GM20000 (cell line): Measurements from ENCODE around the gene RGS3.

Source experiments
- DNase-seq: peaks from one replicate; pipeline ENCODE4 v3.0.0; 2012; ENCODE audit warnings: low spot score
- TF ChIP-seq, protein P1 (sequence below): IDR thresholded peaks from 2 replicates; pipeline ENCODE4 v1.5.1; 2012; ENCODE audit warnings: mild to moderate bottlenecking, control low read depth; ENCODE audit errors: extremely low read depth, missing control alignments

RGS3 gene

DNA sequence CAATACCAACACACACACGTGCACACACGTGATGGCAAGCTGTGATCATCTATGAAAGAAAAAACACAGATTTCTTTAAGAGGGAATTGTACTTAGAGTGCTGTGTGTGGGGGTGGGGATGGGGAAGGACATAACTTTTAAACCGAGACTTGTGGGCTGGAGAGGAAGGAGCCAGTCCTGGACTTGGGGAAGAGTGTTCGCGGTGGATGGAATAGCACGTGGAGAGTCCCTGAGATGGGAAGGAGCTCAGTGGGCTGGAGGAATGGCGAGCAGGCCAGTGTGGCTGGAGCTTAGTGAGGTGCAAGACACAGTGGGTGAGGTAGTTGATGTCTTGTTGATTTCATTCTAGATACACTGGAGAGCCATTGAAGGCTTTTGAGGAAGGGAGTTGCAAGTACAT is 78.5 kb downstream of the RGS3 start:
- TF ChIP-seq, protein P1, sequence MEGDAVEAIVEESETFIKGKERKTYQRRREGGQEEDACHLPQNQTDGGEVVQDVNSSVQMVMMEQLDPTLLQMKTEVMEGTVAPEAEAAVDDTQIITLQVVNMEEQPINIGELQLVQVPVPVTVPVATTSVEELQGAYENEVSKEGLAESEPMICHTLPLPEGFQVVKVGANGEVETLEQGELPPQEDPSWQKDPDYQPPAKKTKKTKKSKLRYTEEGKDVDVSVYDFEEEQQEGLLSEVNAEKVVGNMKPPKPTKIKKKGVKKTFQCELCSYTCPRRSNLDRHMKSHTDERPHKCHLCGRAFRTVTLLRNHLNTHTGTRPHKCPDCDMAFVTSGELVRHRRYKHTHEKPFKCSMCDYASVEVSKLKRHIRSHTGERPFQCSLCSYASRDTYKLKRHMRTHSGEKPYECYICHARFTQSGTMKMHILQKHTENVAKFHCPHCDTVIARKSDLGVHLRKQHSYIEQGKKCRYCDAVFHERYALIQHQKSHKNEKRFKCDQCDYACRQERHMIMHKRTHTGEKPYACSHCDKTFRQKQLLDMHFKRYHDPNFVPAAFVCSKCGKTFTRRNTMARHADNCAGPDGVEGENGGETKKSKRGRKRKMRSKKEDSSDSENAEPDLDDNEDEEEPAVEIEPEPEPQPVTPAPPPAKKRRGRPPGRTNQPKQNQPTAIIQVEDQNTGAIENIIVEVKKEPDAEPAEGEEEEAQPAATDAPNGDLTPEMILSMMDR, result no peak

GRCh38 chr9:113542741-113543140 is 79.2 kb downstream of the RGS3 start:
- no peak for DNase-seq
- TF ChIP-seq, protein P1, result no peak

More for the DNA sequence above, 78.5 kb downstream of the RGS3 start:
- DNase-seq, result no peak

- TF ChIP-seq, protein P1, result no peak
- no peak for DNase-seq
Measured at GRCh38 chr9:113543296-113543981, 79.9 kb downstream of the RGS3 start.

DNA sequence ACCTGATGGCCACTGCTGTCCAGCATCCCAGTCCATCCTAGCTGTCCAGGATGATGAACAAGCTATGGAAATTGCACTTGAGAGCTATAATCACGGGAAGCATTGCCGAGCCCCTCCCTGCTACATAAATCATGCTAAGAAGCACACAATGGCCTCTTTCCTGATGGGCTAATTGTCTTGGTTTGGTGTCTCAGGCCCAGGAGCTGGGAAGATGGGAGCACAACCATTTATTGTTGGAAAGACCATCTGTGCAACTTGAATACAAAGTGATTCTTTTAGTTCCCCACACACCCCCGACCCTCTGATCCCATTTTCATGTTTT is 80.4 kb downstream of the RGS3 start:
- DNase-seq, result no peak
- TF ChIP-seq, protein P1, result no peak

DNA sequence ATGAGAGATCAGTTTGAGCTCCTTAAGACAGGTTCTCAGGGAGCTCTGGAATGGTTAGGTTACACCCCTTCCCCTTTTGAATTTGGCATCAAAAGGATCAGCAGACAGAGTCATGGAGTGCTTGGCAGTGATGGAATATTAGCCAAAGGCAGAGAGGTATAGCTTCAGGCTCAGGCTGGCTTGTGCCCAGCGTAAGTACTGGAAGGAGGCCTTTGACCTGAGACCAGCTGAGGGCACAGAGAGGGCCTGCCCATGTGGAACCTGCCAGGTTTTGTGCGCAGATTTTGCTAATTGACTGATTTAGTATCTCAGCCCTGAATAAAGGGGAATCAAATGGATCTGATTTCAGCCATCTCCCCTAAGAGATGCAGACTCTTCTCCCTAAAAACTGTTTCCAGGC is 81.5 kb downstream of the RGS3 start:
- DNase-seq, result no peak

DNA sequence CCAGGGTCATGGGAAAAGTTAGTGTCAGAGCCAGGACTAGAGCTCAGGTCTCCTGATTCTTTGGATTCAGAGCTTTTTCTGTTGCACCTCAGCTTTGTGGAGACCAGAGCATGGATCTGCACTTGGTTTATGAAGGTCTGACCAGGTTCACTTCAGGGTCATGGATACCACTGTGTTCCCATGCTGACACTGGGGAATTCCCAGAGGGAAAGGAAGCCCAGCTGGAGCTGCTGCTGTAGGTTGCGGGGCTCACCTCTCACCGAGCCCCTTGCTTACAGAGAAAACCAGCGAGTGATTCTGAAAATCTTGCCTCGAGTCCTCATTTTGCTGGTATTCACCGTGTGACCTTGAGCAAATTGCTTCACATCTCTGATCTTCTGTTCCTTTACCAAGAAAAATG is 83.0 kb downstream of the RGS3 start:
- TF ChIP-seq, protein P1, result no peak
- no peak for DNase-seq

More for the DNA sequence above, 81.5 kb downstream of the RGS3 start:
- TF ChIP-seq, protein P1, result no peak

- DNase-seq, result no peak
- TF ChIP-seq, protein P1, result no peak
Measured at GRCh38 chr9:113547501-113547900, 84.0 kb downstream of the RGS3 start.
